Activated effector memory CD4-positive, alpha-beta T cell treated with Interleukin-2 at 50 U/mL for 16 hours (primary cell): ENCODE results near the gene RARA.

ENCODE experiments used
- DNase-seq: peaks from one replicate; pipeline ENCODE4 v3.0.0-alpha.2; 2020

Gene RARA

DNA sequence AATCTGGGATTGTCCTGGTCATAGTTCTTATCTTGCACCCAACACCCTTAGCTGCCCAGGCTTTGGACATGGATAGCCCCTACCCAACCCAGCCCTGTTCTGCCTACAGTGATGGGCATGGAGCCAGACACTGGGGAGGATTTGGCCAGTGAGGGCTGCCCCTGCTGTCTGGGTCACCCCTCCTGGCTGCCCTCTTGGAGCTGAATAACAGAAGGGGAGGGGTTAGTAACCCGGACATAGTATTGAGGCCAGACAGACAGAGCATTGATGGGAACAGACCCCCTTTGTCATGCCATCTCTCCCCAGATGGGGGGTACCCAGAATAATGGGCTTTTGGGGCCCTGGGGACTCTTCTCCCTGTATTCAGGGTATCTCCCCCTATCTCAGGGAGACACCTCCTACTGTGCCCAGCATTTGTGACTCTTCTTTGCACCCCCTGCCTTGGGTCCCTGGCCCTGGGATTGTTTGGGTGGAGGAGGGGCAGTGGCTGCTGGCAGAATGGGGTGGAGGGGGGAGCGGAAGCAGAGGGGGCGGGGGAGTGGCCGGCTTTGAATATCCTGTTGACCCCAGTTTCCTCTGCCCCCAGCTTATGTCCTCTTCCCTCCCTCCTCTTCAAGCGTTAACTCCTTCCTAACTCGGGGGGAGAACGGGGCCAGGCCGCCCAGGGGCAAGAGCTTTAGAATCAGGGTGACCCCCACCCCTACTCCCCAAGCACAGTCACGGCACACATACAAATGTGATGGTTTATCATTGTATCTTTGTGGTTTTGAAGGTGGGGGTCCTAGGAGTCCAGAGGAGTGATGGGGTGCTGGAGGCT lies 38.5 kb downstream of the RARA start:
- DNase-seq = no peak

DNA sequence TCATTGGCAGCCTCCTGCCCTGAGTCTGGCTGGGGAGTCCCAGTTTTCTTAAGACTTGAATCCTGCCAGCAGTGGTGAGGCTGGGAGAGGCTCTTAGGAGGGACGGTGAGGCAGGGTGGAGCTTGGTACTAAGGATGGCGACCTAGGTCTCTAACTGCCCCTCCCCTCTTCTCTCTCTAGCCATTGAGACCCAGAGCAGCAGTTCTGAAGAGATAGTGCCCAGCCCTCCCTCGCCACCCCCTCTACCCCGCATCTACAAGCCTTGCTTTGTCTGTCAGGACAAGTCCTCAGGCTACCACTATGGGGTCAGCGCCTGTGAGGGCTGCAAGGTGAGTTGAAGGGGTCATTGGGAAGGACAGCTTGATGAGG lies 39.1 kb downstream of the RARA start:
- DNase-seq = no peak

- no peak for DNase-seq
These were observed 39.8 kb downstream of the RARA start for GRCh38 chr17:40348562-40349476.

DNA sequence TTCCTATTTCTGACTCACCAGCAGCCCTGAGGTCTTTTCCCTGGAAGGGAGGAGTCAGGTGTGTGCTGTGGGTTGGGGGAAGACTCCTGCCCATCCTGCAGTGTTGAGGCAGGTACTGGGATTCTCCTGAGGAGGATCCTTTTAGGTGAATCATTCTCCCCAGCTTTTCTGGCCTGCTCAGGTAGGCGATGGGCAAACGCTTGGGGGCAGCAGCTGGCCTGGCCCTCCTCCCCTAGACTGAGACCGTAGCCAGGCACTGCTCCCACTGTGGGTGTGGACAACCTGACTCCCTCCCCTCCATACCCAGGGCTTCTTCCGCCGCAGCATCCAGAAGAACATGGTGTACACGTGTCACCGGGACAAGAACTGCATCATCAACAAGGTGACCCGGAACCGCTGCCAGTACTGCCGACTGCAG lies 40.5 kb downstream of the RARA start:
- DNase-seq = no peak

DNA sequence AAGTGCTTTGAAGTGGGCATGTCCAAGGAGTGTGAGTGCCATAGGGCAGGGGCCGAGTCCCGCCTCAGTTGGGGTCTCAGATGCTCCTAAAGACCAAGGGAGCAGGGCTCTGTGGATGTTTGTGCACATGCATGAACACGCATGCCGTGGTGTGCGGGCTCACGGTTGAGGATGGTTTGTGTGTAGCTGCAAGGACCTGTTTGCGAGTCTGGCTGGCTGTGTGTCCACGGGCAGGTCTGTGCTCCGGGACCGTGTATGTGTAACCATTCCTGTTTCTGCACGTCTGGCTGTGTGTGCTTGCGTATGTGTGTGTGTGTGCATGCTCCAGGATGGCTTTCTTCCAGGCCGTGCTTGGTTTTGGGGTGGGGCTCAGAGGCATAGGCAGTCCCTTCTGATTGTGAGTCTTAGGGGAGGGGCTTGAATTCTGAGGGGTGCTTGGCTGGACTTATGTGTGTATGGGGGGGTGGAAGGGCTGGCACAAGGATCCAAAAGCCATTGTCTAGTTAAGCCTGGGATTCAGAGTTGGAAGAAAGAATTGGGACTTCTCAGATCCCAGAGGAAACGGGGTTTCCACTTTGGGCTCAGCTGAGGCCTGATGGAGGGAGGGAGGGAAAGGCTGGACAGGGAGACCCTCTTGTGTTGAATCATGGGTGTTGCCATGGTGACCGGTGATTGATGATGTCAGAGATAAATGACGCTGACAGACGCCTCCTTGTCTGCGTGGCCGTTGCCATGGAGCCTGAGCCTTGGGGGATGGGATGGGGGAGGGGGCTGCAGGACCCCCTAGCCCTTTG lies 41.1 kb downstream of the RARA start:
- DNase-seq = no peak

DNA sequence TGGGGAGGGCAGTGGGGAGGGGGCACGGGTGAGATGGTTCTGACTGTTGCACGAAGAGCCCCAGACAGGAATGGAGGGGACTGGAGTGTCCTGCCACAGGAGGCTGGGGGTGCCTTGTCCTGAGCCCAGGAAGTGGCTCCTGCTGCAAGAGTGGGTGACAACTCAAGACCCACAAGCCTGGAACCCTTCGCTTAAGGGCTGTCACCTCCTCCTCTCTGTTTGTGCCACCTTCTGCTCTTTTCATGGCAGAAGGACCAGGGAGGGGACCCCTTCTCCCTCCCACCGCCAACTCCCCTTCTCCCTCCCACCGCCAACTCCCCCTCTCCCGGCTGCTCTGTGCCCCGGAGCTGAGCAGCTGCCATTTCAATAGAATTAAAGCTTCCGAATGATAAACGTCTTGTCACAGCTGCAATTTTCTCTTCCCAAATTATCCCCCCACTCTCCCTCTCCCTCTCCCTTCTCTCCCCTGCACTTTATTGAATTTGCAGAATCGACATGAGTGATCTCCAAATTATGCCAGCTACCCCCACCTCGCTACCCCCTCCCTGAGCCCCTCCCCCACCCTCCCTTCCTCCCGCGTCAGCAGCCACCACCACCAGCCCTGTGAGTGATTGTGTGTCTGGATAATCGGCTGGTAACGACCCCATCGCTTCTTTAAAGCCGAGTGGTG lies 41.8 kb downstream of the RARA start:
- no peak for DNase-seq

- DNase-seq = no peak
These were observed 42.6 kb downstream of the RARA start for GRCh38 chr17:40351359-40352236.

DNA sequence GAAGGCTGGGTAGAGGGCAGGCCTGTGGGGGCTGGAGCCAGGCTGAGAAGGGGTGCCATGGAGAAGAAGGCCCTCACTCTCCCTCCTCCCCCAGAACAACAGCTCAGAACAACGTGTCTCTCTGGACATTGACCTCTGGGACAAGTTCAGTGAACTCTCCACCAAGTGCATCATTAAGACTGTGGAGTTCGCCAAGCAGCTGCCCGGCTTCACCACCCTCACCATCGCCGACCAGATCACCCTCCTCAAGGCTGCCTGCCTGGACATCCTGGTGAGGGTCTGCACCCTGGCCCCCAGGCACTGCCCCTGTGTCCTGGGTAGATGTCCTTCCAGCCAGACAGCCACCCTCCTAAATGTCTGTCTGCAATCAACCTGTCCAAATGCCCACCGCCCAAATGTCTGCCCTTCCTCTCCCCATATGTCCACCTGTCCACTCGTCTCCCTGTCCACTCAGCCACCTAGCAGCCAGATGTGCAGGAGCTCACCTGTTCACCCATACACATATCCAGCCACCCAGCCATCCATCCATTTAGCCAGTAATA lies 43.3 kb downstream of the RARA start:
- DNase-seq = no peak

- no peak for DNase-seq
These were observed 43.9 kb downstream of the RARA start for GRCh38 chr17:40352779-40353394.

- no peak for DNase-seq
These were observed 45.5 kb downstream of the RARA start for GRCh38 chr17:40354221-40355122.

DNA sequence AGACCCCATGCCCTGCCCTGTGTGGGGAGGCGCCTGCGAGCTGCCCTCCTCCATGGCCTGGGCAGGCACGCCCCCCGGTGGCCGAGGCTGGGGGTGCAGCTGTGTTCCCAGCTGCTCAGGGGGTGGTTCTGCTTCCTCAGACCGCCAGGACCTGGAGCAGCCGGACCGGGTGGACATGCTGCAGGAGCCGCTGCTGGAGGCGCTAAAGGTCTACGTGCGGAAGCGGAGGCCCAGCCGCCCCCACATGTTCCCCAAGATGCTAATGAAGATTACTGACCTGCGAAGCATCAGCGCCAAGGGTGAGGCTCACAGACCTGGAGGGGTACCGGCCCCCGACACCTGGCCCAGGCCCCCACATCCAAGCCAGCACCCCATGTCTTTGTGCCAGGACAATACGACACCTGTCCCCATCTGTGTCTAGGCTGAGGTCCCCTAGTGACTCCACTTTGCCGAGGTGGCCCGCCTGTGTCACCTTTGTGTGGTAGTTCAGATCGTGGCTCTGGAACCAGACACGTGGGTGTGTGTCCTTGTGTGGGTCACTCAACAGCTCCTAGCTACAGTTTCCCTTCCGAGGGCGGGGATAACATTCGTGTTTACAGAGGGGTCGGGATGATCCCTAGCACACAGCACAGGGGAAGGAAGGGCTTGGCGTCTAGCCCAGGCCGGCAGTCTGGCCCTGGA lies 46.3 kb downstream of the RARA start:
- peak; percentile 62 for DNase-seq

DNA sequence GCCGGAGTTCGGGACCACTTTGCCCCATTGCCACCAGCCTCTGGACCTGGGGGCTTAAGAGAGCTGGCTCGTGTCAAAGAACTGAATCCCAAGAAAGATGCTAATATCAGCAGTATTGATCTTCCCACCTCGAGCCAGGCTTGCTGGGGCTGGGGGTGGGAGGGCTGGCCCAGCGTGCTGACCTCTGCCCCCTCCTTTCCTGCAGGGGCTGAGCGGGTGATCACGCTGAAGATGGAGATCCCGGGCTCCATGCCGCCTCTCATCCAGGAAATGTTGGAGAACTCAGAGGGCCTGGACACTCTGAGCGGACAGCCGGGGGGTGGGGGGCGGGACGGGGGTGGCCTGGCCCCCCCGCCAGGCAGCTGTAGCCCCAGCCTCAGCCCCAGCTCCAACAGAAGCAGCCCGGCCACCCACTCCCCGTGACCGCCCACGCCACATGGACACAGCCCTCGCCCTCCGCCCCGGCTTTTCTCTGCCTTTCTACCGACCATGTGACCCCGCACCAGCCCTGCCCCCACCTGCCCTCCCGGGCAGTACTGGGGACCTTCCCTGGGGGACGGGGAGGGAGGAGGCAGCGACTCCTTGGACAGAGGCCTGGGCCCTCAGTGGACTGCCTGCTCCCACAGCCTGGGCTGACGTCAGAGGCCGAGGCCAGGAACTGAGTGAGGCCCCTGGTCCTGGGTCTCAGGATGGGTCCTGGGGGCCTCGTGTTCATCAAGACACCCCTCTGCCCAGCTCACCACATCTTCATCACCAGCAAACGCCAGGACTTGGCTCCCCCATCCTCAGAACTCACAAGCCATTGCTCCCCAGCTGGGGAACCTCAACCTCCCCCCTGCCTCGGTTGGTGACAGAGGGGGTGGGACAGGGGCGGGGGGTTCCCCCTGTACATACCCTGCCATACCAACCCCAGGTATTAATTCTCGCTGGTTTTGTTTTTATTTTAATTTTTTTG lies 47.1 kb downstream of the RARA start:
- DNase-seq = no peak

DNA sequence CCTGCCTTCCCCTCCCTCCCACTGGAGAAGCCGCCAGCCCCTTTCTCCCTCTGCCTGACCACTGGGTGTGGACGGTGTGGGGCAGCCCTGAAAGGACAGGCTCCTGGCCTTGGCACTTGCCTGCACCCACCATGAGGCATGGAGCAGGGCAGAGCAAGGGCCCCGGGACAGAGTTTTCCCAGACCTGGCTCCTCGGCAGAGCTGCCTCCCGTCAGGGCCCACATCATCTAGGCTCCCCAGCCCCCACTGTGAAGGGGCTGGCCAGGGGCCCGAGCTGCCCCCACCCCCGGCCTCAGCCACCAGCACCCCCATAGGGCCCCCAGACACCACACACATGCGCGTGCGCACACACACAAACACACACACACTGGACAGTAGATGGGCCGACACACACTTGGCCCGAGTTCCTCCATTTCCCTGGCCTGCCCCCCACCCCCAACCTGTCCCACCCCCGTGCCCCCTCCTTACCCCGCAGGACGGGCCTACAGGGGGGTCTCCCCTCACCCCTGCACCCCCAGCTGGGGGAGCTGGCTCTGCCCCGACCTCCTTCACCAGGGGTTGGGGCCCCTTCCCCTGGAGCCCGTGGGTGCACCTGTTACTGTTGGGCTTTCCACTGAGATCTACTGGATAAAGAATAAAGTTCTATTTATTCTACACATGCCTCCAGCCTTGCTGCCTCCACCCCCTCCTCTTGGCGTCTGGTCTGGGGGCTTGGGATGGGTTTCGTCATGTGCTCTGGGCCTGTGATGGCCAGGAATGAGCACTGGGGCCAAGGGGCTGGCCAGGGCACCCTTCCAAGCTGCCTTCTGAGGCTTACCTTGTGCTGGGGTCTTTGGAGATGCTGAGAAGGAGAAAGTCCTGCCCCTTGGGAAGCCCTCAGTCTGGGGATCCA lies 48.3 kb downstream of the RARA start:
- DNase-seq = no peak

GRCh38 chr17:40358323-40359038 lies 49.5 kb downstream of the RARA start:
- DNase-seq = peak; percentile 80

DNA sequence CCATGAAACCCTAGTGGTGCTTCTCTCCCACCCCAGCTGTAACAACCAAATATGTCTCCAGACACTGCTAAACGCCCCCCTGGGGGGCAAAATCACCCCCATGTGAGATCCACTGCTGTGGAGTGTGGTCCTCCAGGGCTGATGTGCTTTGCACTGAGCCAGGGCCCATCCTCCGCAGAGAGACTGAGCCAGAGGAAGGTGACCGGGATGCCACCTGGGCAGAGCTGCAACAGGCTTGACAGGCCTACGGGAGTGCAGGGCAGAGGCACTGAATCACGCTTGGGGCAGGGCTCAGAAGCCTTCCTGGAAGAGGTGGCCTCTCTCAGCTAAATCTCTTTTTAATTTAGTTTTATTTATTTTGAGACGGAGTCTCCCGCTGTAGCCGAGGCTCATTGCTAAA lies 51.1 kb downstream of the RARA start:
- DNase-seq = no peak
